ENCODE data around the gene DIRAS2. TPM values are rescaled to one million over a fixed set of nuclear protein-coding genes. Genes with fewer than 3 reads are reported as not detected.

DIRAS2 gene
- total and polyA plus RNA-seq, 8 donors, result 0.42 to 1.7 (median 0.74) TPM

DNA sequence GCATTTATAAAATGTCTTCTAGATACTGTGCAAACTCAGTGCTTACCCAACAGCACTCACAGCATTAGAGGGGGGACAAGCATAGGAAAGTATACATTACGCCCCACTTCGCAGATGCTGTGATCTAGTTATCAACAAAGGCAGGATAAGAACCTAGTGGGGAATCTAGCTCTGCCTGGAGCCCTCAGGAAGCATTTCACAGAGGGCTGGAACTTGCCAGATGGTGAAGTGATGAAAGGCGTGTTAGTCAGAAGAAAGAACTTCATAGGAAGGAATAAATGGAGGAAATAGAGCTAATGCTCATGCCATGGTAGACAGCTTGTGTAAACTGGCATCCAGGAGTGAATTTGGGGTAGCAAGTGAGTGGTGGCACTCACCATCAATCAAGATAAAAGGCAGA is 25.8 kb downstream of the DIRAS2 start:
- DNase-seq, result no peak
- Histone ChIP-seq H3K4me1 (no peaks in the 10 kb centered on the region), H3K9me3 (no peaks in the 10 kb centered on the region), H3K4me3 (no peak overlapping the region), H3K36me3 (no peaks in the 10 kb centered on the region), H3K27ac (no peak overlapping the region), H3K27me3 (no peaks in the 10 kb centered on the region)
- no peak for ATAC-seq
- intact Hi-C loops (cut with DNase I), result no loop called here
- 71 to 84% methylated on average over 3 of the region's 3 CpGs for WGBS, 2 donors
- TF ChIP-seq, protein P1, sequence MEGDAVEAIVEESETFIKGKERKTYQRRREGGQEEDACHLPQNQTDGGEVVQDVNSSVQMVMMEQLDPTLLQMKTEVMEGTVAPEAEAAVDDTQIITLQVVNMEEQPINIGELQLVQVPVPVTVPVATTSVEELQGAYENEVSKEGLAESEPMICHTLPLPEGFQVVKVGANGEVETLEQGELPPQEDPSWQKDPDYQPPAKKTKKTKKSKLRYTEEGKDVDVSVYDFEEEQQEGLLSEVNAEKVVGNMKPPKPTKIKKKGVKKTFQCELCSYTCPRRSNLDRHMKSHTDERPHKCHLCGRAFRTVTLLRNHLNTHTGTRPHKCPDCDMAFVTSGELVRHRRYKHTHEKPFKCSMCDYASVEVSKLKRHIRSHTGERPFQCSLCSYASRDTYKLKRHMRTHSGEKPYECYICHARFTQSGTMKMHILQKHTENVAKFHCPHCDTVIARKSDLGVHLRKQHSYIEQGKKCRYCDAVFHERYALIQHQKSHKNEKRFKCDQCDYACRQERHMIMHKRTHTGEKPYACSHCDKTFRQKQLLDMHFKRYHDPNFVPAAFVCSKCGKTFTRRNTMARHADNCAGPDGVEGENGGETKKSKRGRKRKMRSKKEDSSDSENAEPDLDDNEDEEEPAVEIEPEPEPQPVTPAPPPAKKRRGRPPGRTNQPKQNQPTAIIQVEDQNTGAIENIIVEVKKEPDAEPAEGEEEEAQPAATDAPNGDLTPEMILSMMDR (IDR thresholded peaks at IDR 0.05), result no peak
- FAIRE-seq, result no peak

DNA sequence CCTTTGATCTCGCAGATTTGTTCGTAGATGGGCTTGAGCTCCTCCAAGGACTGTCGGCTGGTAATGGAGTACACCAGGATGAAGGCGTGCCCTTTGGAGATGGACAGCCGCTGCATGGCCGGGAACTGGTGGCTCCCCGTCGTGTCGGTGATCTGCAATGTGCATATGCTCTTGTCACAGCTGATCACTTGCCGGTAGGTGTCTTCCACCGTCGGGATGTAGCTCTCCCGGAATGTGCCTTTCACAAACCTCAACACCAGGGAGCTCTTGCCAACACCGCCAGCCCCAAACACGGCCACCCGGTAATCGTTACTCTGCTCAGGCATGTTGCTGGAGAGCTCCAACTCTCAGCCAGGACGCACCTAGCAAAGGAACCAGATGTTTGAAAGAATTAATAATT is 29.1 kb downstream of the DIRAS2 start:
- ATAC-seq (no peak), DNase-seq (no peak), FAIRE-seq (no peak)
- Histone ChIP-seq H3K27me3 (no peaks in the 10 kb centered on the region), H3K36me3 (no peaks in the 10 kb centered on the region), H3K4me3 (no peak overlapping the region), H3K27ac (no peak overlapping the region), H3K9me3 (no peaks in the 10 kb centered on the region), H3K4me1 (no peaks in the 10 kb centered on the region)
- TF ChIP-seq, protein P1 (IDR thresholded peaks at IDR 0.05), result no peak
- intact Hi-C loops (cut with DNase I), result no loop called here
- WGBS, 2 donors, result 81 to 88% methylated on average over 18 of the region's 18 CpGs

DNA sequence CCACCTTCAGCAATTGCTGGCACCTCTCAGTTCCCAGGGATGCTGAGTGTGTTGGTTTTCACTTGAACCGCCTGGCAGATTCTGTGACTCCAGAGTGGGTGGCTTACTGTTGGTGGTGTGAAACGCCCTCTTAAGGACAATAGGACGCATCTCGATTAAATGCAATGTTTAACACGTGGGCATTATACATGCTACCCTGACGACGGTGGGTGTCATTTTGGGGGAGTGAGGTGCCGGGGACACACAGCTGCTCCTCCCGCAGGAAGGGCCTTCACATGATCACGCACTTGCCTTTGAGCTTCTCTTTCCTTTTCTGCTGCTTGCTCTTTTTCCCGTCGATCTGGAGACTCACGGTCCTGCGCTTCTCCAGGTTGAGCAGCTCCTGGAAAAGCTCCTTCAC is 29.7 kb downstream of the DIRAS2 start:
- Histone ChIP-seq H3K27me3 (no peaks in the 10 kb centered on the region), H3K4me3 (no peak overlapping the region), H3K4me1 (peaks cover 0 to 2% (median 0%) of the 10 kb centered on the region in 3 donors), H3K9me3 (no peaks in the 10 kb centered on the region), H3K36me3 (no peaks in the 10 kb centered on the region), H3K27ac (no peak overlapping the region)
- ATAC-seq (no peak), DNase-seq (no peak), FAIRE-seq (no peak)
- intact Hi-C loops (cut with DNase I), result no loop called here
- 85 to 89% methylated on average over 14 of the region's 14 CpGs for WGBS, 2 donors
- TF ChIP-seq, protein P1 (IDR thresholded peaks at IDR 0.05), result no peak

DNA sequence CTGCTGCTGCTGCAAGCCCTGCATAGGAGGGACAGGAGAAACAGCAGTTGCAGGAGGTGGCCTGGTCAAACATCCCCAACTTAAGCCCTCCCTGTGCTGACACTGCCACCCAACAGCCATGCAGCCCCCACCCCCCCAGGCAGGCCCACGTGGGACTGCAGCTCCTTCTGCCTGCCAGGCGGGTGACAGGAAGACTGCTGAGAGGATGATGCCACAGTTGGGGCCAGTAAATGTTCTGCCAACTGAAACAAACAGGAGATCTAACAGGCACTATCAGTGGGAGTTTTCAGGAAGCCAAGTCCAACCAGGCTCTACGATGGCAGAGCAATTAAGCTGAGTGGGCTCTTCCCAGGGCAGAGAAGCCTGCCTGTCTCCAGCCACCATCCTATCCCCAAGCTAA is 31.1 kb downstream of the DIRAS2 start:
- H3K4me1 ChIP-seq, result peaks cover 0 to 6% (median 0%) of the 10 kb centered on the region in 3 donors
- no peak overlapping the region for H3K4me3 ChIP-seq
- ATAC-seq (no peak), DNase-seq (no peak), FAIRE-seq (no peak)
- no peaks in the 10 kb centered on the region for H3K27me3 ChIP-seq
- TF ChIP-seq, protein P1 (IDR thresholded peaks at IDR 0.05), result no peak
- intact Hi-C loops (cut with DNase I), result no loop called here
- no peaks in the 10 kb centered on the region for H3K36me3 ChIP-seq
- no peaks in the 10 kb centered on the region for H3K9me3 ChIP-seq
- H3K27ac ChIP-seq, result no peak overlapping the region
- WGBS, 2 donors, result 51 to 55% methylated on average over 3 of the region's 3 CpGs

DNA sequence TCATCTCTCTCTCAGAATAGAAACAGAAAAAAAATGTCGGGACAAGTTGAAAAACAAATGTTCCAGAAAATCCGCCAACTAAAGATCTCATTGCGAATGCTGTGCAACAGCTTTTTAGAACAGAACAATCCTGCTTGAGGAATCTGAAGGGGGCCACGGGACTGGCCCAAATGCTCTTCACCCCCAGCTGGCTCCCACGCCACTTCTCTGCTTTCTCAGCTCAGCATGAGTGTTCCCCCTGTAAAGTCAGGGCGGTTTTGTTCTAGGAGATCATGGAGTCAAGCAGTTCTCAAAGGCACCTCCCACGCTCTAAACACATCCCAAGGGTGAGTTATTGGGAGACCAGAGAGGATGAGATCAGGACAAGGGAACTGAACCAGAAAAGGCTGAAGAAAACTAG is 31.5 kb downstream of the DIRAS2 start:
- Histone ChIP-seq H3K27ac (no peak overlapping the region), H3K4me1 (peaks cover 0 to 6% (median 0%) of the 10 kb centered on the region in 3 donors), H3K27me3 (no peaks in the 10 kb centered on the region), H3K9me3 (no peaks in the 10 kb centered on the region), H3K4me3 (no peak overlapping the region), H3K36me3 (no peaks in the 10 kb centered on the region)
- WGBS, 2 donors, result 79 to 83% methylated on average over 7 of the region's 7 CpGs
- FAIRE-seq, result no peak
- intact Hi-C loops (cut with DNase I), result no loop called here
- DNase-seq, result no peak
- ATAC-seq, result no peak
- TF ChIP-seq, protein P1 (IDR thresholded peaks at IDR 0.05), result no peak
